Fibroblast of pulmonary artery (primary cell): ENCODE results near the gene TMEM260.

Experiments used
- DNase-seq: peaks from one replicate; pipeline ENCODE4 v3.0.0-alpha.2; 2010; ENCODE audit warnings: low read depth
- H3K4me3 ChIP-seq: replicated peaks from 2 replicates; pipeline ENCODE4 v1.5.1; 2011; ENCODE audit warnings: low read depth, mild to moderate bottlenecking, control low read depth, low read length, moderate library complexity
- TF ChIP-seq, protein P1 (sequence below): IDR thresholded peaks from 2 replicates; pipeline ENCODE4 v1.5.1; 2011; ENCODE audit warnings: mild to moderate bottlenecking, control low read depth, low read length, inconsistent platforms; ENCODE audit errors: missing control alignments

The TMEM260 gene

DNA sequence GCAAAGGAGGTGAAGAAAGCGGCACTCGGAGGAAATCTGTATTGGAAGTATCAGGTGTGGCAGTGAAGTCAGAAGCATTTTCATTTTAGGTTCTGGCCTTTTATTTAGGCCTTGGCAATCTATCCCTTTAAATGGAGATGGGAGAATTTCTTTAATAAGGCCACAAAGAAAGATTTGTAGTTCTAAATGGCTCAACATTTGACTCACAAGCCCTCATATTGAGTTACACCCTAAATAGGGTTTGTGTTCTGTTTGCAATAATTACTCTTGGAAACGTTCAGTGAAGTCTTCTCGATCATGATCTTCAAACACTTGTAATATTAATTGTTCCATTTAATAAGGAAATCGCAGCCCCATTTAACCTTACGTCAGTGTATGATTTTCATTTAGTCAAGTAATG is 25.3 kb upstream of the TMEM260 start:
- TF ChIP-seq, protein P1, sequence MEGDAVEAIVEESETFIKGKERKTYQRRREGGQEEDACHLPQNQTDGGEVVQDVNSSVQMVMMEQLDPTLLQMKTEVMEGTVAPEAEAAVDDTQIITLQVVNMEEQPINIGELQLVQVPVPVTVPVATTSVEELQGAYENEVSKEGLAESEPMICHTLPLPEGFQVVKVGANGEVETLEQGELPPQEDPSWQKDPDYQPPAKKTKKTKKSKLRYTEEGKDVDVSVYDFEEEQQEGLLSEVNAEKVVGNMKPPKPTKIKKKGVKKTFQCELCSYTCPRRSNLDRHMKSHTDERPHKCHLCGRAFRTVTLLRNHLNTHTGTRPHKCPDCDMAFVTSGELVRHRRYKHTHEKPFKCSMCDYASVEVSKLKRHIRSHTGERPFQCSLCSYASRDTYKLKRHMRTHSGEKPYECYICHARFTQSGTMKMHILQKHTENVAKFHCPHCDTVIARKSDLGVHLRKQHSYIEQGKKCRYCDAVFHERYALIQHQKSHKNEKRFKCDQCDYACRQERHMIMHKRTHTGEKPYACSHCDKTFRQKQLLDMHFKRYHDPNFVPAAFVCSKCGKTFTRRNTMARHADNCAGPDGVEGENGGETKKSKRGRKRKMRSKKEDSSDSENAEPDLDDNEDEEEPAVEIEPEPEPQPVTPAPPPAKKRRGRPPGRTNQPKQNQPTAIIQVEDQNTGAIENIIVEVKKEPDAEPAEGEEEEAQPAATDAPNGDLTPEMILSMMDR: no peak
- H3K4me3 ChIP-seq: no peak overlapping the region
- no peak for DNase-seq

- DNase-seq: peak; percentile 65
- TF ChIP-seq, protein P1: peak; percentile 78
- no peak overlapping the region for H3K4me3 ChIP-seq
Measured at GRCh38 chr14:56555921-56556570, 23.6 kb upstream of the TMEM260 start.

GRCh38 chr14:56559182-56559581 is 20.4 kb upstream of the TMEM260 start:
- no peak for DNase-seq
- no peak overlapping the region for H3K4me3 ChIP-seq
- TF ChIP-seq, protein P1: no peak

- TF ChIP-seq, protein P1: no peak
- no peak for DNase-seq
- H3K4me3 ChIP-seq: no peak overlapping the region
Measured at GRCh38 chr14:56561606-56562005, 18.0 kb upstream of the TMEM260 start.

DNA sequence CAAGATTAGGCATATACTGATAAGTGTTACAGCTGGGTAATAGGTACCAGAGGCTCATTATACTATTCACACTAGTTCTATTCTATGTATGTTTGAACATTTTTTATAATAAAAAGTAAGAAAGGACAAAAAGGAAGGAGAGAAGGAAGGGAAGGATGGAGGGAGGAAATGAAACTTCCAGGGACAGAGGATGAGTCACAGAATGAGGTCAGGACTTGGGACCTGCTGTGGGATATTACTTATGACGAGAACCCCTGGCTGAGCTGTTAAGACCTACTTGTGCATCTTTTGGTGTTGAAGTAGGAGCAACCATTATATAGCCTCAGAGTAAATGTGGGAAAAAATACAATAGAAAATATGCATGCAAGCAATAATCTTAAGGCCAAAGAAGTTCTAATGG is 16.7 kb upstream of the TMEM260 start:
- no peak for DNase-seq
- H3K4me3 ChIP-seq: no peak overlapping the region
- TF ChIP-seq, protein P1: no peak

- TF ChIP-seq, protein P1: no peak
- H3K4me3 ChIP-seq: no peak overlapping the region
- no peak for DNase-seq
Measured at GRCh38 chr14:56569174-56569573, 10.4 kb upstream of the TMEM260 start.

DNA sequence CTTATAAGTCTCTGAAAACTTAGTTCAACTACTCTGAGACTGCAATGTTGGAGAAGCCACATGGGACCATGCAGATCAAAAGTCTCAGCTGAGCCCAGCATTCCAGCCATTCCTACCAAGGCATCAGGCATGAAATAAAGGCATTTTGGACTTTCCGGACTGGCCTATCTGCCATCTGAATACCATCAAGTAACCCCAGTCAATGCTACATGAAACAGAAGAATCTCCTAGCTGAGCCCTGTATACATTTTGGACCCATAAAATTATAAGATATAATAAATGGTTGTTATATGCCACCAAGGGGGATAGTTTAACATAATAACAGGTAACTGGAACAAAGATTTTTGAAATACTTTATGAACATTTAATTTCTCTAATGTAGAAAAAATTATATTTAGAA is 9.3 kb upstream of the TMEM260 start:
- H3K4me3 ChIP-seq: no peak overlapping the region
- TF ChIP-seq, protein P1: no peak
- no peak for DNase-seq
